GM06990 (cell line): Measurements from ENCODE around the gene NSD1.

Experiments used
- DNase-seq: peaks from one replicate; pipeline ENCODE4 v3.0.0-alpha.2; 2011; ENCODE audit not compliant: insufficient read length; ENCODE audit errors: extremely low read depth
- H3K27me3 ChIP-seq: replicated peaks from 2 replicates; pipeline ENCODE4 v1.6.0; 2011; ENCODE audit warnings: low read length; ENCODE audit not compliant: control insufficient read depth, insufficient read depth
- H3K36me3 ChIP-seq: 2 replicates; pipeline ENCODE4 v1.5.1; 2011; ENCODE audit warnings: low read length; ENCODE audit not compliant: control insufficient read depth, insufficient read depth
- H3K4me3 ChIP-seq: replicated peaks from 2 replicates; pipeline ENCODE4 v1.5.1; 2011; ENCODE audit warnings: low read depth, mild to moderate bottlenecking, control low read depth, low read length
- CTCF ChIP-seq: IDR thresholded peaks from 2 replicates; pipeline ENCODE4 v1.5.1; 2011; ENCODE audit warnings: low read length, control low read depth, mild to moderate bottlenecking, inconsistent platforms; ENCODE audit not compliant: insufficient read depth, poor library complexity, severe bottlenecking

The NSD1 gene

DNA sequence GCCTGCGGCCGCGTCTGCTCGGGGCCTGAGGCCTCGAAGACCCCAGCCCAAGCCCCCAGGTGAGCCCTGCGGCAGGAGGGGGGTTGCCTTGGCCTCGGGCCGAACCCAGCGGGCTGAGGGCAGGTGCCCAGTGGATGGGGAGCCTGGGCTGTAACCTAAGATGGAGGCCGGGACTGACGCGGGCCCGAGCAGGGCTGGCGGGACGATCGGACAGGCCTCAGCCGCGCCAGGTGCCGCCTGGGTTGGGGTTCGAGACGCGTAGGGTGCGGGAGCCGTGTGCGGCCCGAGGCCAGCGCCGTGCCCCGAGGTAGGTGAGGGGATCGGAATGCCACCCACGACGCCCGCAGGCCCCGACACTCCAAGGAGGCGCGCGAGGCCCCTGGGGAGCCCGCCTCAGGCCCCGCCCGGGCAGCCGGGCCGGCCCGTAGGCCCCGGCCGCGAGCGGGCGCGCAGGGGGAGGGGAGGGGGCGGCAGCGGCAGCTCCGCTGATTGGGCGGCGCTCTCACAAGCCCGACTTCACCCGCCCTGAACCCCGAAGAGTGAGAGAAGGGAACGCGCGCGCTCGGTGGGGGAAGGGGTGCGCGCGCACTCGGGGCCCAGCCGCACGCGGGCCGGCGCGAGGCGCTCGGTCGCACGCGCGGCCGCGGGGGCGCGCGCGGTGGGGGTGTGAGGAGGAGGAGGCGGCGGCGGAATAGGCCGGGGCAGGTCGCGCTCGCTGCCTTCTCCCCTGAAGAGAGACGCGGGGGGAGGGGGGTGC, at the start of gene NSD1:
Gene NSD1 (plus strand): TSS at position 678 of the 757 bp plus-strand sequence. CDS start 1,331 bp downstream, outside the sequence.
- Histone ChIP-seq H3K27me3 (no peaks in the 10 kb centered on the region), H3K4me3 (peak within 1 kb of the TSS; percentile 82), H3K36me3 (peaks cover 6% of the 10 kb centered on the region)
- TF ChIP-seq CTCF, result no peak
- DNase-seq, result peak; percentile 97

GRCh38 chr5:177084175-177084574, 49.4 kb upstream of the NSD1 start:
- TF ChIP-seq CTCF, result no peak
- no peak for DNase-seq
- Histone ChIP-seq H3K4me3 (no peak overlapping the region), H3K36me3 (no peaks in the 10 kb centered on the region), H3K27me3 (no peaks in the 10 kb centered on the region; the same call in 1 of the 2 replicates)

DNA sequence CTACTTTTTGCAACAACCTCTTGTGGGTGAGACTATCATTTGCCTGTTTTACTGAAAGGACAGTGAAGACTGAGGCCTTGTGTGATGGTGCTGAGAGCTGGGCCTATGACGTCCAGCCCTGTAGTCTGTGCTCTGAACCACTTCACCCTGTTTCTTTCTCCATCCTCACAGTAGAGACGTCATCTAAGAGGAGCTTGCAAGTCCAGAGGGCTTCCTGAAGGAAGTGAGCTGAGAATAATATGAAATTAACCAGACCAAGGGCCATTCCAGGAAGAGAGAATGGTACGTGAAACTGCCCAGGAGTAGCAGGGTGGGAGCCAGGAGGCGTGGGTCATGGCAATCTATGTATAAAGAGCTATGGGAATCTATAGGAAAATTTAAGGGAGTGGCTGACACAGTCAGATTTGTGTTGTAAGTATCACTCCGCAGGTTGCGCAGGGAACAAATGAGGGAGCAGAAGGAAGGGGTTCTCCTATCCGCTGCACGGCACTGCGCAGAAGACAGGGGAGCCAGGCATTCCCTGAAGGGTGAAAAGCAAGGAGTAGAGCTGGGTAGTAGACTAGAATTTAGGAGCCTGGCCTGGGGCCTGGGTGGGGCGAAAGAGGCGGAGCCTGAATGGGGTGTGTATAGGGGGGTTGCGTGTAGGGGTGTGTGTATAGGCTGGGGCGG, 47.5 kb upstream of the NSD1 start:
- DNase-seq, result no peak
- no peak overlapping the region for H3K4me3 ChIP-seq
- TF ChIP-seq CTCF, result no peak

GRCh38 chr5:177086654-177087397, 46.7 kb upstream of the NSD1 start, which contains the start of gene FGFR4:
Gene FGFR4, plus strand, starts transcription at chr5:177086915. Its CDS starts 2,688 bp downstream, at chr5:177089603.
- TF ChIP-seq CTCF, result peak; percentile 47
- H3K27me3 ChIP-seq, result peaks cover 1% of the 10 kb centered on the region

More for the DNA sequence above, 47.5 kb upstream of the NSD1 start:
- Histone ChIP-seq H3K36me3 (no peaks in the 10 kb centered on the region), H3K27me3 (peaks cover 1% of the 10 kb centered on the region)

GRCh38 chr5:177087398-177088005, 46.1 kb upstream of the NSD1 start:
- DNase-seq, result no peak
- H3K36me3 ChIP-seq, result no peaks in the 10 kb centered on the region
- no peak overlapping the region for H3K4me3 ChIP-seq
- H3K27me3 ChIP-seq, result peaks cover 1% of the 10 kb centered on the region
- no peak for TF ChIP-seq CTCF

More at GRCh38 chr5:177086654-177087397, 46.7 kb upstream of the NSD1 start, which contains the start of gene FGFR4:
- DNase-seq, result peak; percentile 71
- Histone ChIP-seq H3K36me3 (no peaks in the 10 kb centered on the region), H3K4me3 (peak within 1 kb of the TSS; percentile 49)
